Activated naive CD4-positive, alpha-beta T cell treated with anti-CD3 and anti-CD28 coated beads, Interleukin-2, amount 50 U/mL, for 24 hours (primary cell): ENCODE measurements around the gene CDH16.
"Not testable (repeated sequence)": the region's sequence is repeated elsewhere in the genome, so short reads cannot be mapped to it uniquely, and the experiment has no call there.

ENCODE experiments used
- H3K27ac Mint-ChIP-seq: one replicate; pipeline ENCODE4 v1.8.0; 2021; ENCODE audit warnings: mild to moderate bottlenecking, mixed read lengths
- H3K27me3 Mint-ChIP-seq: one replicate; pipeline ENCODE4 v1.8.0; 2021; ENCODE audit warnings: mixed read lengths
- H3K36me3 Mint-ChIP-seq: one replicate; pipeline ENCODE4 v1.8.0; 2021; ENCODE audit warnings: mixed read lengths
- H3K4me1 Mint-ChIP-seq: one replicate; pipeline ENCODE4 v1.8.0; 2021; ENCODE audit warnings: mixed read lengths
- H3K4me3 Mint-ChIP-seq: one replicate; pipeline ENCODE4 v1.8.0; 2021; ENCODE audit warnings: mild to moderate bottlenecking, mixed read lengths
- H3K9me3 Mint-ChIP-seq: one replicate; pipeline ENCODE4 v1.8.0; 2021; ENCODE audit warnings: mixed read lengths

CDH16 gene

GRCh38 chr16:66950971-66951790, 32.5 kb upstream of the CDH16 start:
- no peaks in the 10 kb centered on the region for H3K36me3 Mint-ChIP-seq
- no peaks in the 10 kb centered on the region for H3K9me3 Mint-ChIP-seq
- no peak overlapping the region for H3K4me3 Mint-ChIP-seq
- H3K27ac Mint-ChIP-seq: no peak overlapping the region
- H3K4me1 Mint-ChIP-seq: peaks cover 18% of the 10 kb centered on the region
- peaks cover 30% of the 10 kb centered on the region for H3K27me3 Mint-ChIP-seq

DNA sequence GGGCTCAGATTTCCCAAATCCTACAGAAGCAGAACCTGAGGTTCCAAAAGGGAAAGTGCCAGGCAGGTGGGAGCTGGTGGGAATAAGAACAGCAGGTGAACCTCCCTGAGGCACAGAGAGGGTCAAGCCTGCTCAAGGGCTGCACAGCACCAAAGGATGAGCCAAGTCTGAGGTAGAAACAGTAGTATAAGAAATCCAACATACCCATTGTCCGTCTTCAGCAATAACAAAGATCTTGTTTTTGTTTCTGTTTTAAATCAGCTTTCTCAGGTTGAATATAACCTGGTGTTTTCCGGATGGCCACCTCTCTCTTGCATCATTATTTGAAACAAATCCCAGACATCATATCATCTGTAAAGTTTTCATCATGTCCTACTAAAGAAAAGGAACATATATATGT, 31.8 kb upstream of the CDH16 start:
- peaks cover 18% of the 10 kb centered on the region for H3K4me1 Mint-ChIP-seq
- H3K36me3 Mint-ChIP-seq: no peaks in the 10 kb centered on the region
- peaks cover 30% of the 10 kb centered on the region for H3K27me3 Mint-ChIP-seq
- no peak overlapping the region for H3K4me3 Mint-ChIP-seq
- H3K9me3 Mint-ChIP-seq: no peaks in the 10 kb centered on the region
- H3K27ac Mint-ChIP-seq: no peak overlapping the region

- peak overlapping the region; percentile 52 for H3K4me3 Mint-ChIP-seq
- peak overlapping the region; percentile 41 for H3K27ac Mint-ChIP-seq
- no peaks in the 10 kb centered on the region for H3K36me3 Mint-ChIP-seq
- peaks cover 18% of the 10 kb centered on the region for H3K4me1 Mint-ChIP-seq
- H3K27me3 Mint-ChIP-seq: peaks cover 30% of the 10 kb centered on the region
- no peaks in the 10 kb centered on the region for H3K9me3 Mint-ChIP-seq
Observed at GRCh38 chr16:66949472-66949871, 30.8 kb upstream of the CDH16 start.

GRCh38 chr16:66948837-66949225, 30.1 kb upstream of the CDH16 start:
- Mint-ChIP-seq H3K4me3 (peak overlapping the region; percentile 87), H3K27ac (no peak overlapping the region), H3K9me3 (no peaks in the 10 kb centered on the region), H3K4me1 (peaks cover 18% of the 10 kb centered on the region), H3K27me3 (peaks cover 28% of the 10 kb centered on the region), H3K36me3 (no peaks in the 10 kb centered on the region)

- Mint-ChIP-seq H3K27me3 (peaks cover 27% of the 10 kb centered on the region), H3K4me1 (peaks cover 18% of the 10 kb centered on the region)
Observed at GRCh38 chr16:66948134-66948836, 29.6 kb upstream of the CDH16 start.

GRCh38 chr16:66947302-66948065, 28.8 kb upstream of the CDH16 start:
- Mint-ChIP-seq H3K27me3 (peaks cover 22% of the 10 kb centered on the region), H3K27ac (no peak overlapping the region), H3K4me3 (peak overlapping the region; percentile 87), H3K4me1 (peaks cover 18% of the 10 kb centered on the region), H3K9me3 (no peaks in the 10 kb centered on the region), H3K36me3 (peaks cover 4% of the 10 kb centered on the region)

More at GRCh38 chr16:66948134-66948836, 29.6 kb upstream of the CDH16 start:
- peak overlapping the region; percentile 74 for H3K27ac Mint-ChIP-seq
- H3K4me3 Mint-ChIP-seq: peak overlapping the region; percentile 87
- H3K9me3 Mint-ChIP-seq: no peaks in the 10 kb centered on the region
- H3K36me3 Mint-ChIP-seq: no peaks in the 10 kb centered on the region

- Mint-ChIP-seq H3K36me3 (peaks cover 4% of the 10 kb centered on the region), H3K27ac (no peak overlapping the region), H3K4me3 (peak overlapping the region; percentile 87), H3K4me1 (peaks cover 18% of the 10 kb centered on the region), H3K27me3 (peaks cover 21% of the 10 kb centered on the region), H3K9me3 (no peaks in the 10 kb centered on the region)
Observed at GRCh38 chr16:66946974-66947301, 28.3 kb upstream of the CDH16 start.

GRCh38 chr16:66946541-66946940, 27.9 kb upstream of the CDH16 start:
- H3K4me1 Mint-ChIP-seq: peaks cover 18% of the 10 kb centered on the region
- no peaks in the 10 kb centered on the region for H3K9me3 Mint-ChIP-seq
- H3K27ac Mint-ChIP-seq: no peak overlapping the region
- peaks cover 17% of the 10 kb centered on the region for H3K27me3 Mint-ChIP-seq
- H3K36me3 Mint-ChIP-seq: peaks cover 4% of the 10 kb centered on the region
- no peak overlapping the region for H3K4me3 Mint-ChIP-seq

- H3K27me3 Mint-ChIP-seq: peaks cover 13% of the 10 kb centered on the region
- no peak overlapping the region for H3K4me3 Mint-ChIP-seq
- peaks cover 18% of the 10 kb centered on the region for H3K4me1 Mint-ChIP-seq
- H3K9me3 Mint-ChIP-seq: no peaks in the 10 kb centered on the region
- peaks cover 4% of the 10 kb centered on the region for H3K36me3 Mint-ChIP-seq
- no peak overlapping the region for H3K27ac Mint-ChIP-seq
Observed at GRCh38 chr16:66945939-66946338, 27.3 kb upstream of the CDH16 start.

DNA sequence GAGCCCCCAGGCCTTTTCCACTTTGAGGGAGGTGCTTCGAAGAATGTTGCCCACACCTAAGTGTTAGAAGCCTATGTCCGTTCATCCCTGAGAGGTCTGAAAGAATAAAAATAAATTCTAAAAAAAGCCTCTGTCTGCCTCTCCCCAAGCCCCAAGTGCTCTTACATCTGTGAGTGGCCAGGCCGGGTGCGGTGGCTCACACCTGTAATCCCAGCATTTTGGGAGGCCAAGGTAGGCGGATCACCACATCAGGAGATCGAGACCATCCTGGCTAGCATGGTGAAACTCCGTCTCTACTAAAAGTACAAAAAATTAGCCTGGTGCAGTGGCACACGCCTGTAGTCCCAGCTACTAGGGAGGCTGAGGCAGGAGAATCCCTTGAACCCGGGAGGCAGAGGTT, 26.3 kb upstream of the CDH16 start:
- H3K36me3 Mint-ChIP-seq, H3K4me3 Mint-ChIP-seq, H3K9me3 Mint-ChIP-seq, H3K27ac Mint-ChIP-seq, H3K27me3 Mint-ChIP-seq: not testable (repeated sequence)
- H3K4me1 Mint-ChIP-seq: peaks cover 18% of the 10 kb centered on the region

DNA sequence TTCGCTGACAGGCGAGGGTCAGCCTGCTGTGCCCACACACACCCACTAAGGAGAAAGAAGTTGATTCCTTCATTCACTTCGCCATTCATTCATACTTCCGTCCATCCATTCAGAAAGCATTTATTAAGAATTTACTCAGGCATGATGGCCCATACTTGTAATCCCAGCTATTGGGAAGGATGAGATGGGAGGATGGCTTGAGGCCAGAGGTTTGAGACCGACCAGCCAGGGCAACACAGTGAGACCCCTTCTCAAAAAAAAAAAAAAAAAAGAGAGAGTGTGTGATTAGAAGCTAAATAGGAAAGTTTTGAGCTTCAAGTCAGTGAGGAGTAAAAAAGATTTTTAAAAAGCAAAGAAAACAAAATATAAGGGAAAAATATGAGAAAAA, 25.4 kb upstream of the CDH16 start:
- peaks cover 2% of the 10 kb centered on the region for H3K27me3 Mint-ChIP-seq
- H3K36me3 Mint-ChIP-seq: peaks cover 6% of the 10 kb centered on the region
- H3K27ac Mint-ChIP-seq: no peak overlapping the region
- H3K9me3 Mint-ChIP-seq: no peaks in the 10 kb centered on the region
- H3K4me1 Mint-ChIP-seq: peaks cover 18% of the 10 kb centered on the region
- H3K4me3 Mint-ChIP-seq: no peak overlapping the region

DNA sequence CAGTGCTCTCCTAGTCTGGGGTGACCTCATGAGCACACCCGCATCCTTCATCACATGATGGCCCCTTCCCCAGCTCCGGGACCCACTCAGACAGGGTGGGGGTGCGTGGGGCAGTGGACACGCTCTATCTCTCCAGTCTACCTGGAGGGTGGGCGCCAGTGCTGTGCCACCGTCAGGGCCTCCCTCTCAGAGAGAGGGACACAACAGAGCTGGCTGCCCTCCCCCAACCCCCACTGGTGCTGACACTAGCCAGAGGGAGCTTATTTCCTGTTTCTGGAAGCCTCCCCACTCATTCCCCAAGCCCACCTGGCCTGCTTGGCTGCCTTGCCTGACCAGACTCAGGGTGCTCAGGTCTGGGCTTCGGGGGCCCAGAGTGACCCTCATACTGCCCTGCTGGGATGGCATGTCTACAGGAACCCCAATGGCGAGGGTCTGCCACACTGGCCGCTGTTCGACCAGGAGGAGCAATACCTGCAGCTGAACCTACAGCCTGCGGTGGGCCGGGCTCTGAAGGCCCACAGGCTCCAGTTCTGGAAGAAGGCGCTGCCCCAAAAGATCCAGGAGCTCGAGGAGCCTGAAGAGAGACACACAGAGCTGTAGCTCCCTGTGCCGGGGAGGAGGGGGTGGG, 24.9 kb upstream of the CDH16 start:
- H3K36me3 Mint-ChIP-seq: peaks cover 6% of the 10 kb centered on the region
- H3K4me3 Mint-ChIP-seq: no peak overlapping the region
- H3K27me3 Mint-ChIP-seq: no peaks in the 10 kb centered on the region
- no peak overlapping the region for H3K27ac Mint-ChIP-seq
- H3K4me1 Mint-ChIP-seq: peaks cover 15% of the 10 kb centered on the region
- no peaks in the 10 kb centered on the region for H3K9me3 Mint-ChIP-seq

DNA sequence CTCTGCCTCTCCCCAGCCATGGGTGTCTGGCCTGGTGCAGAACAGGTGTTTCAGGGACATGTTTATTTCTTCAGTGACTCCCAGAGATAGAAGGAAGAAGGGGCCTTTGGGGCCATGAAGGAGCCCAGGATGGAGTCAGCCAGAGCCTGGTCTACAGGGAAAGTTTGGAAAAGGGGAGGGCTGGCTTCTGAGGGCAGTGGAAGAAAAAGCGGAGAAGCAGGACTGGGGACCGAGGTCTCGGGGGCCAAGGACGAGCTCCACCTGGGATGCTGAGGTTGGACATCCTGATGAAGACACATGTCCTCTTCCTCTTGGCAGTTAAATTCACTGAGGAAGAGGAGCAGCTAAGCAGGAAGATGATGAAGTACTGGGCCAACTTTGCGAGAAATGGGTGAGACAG, 24.3 kb upstream of the CDH16 start:
- Mint-ChIP-seq H3K27me3 (no peaks in the 10 kb centered on the region), H3K4me1 (peaks cover 9% of the 10 kb centered on the region), H3K36me3 (peaks cover 6% of the 10 kb centered on the region), H3K4me3 (no peak overlapping the region), H3K27ac (no peak overlapping the region), H3K9me3 (no peaks in the 10 kb centered on the region)

- Mint-ChIP-seq H3K9me3 (no peaks in the 10 kb centered on the region), H3K4me3 (no peak overlapping the region), H3K27ac (no peak overlapping the region), H3K27me3 (no peaks in the 10 kb centered on the region), H3K36me3 (peaks cover 6% of the 10 kb centered on the region), H3K4me1 (peaks cover 25% of the 10 kb centered on the region)
Observed at GRCh38 chr16:66940236-66940635, 21.6 kb upstream of the CDH16 start.

DNA sequence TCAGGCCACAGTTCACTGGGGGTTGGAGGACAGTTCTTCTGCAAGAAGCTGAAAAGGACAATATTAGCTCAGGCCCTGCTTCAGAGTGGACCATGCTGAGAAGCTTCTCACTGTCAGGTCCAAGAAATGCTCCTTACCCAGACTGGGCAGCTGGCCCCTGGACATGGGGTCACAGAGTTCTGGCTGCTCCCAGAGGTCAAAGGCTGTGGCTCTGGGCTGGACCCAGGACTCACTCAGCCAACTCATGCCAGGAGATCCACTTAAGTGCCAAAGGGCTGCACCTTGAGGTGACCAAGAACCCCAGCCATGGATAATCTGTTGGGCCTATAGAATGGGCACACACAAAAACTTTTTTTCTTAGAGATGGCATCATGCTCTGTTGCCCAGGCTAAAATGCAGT, 20.7 kb upstream of the CDH16 start:
- no peaks in the 10 kb centered on the region for H3K27me3 Mint-ChIP-seq
- H3K27ac Mint-ChIP-seq: no peak overlapping the region
- peaks cover 6% of the 10 kb centered on the region for H3K36me3 Mint-ChIP-seq
- peaks cover 26% of the 10 kb centered on the region for H3K4me1 Mint-ChIP-seq
- no peak overlapping the region for H3K4me3 Mint-ChIP-seq
- no peaks in the 10 kb centered on the region for H3K9me3 Mint-ChIP-seq
